Right lobe of liver (tissue), 4 donors: ENCODE data around the gene NEK2.

ENCODE experiments used
- CTCF ChIP-seq, 4 donors: fragments of 200-600 bp in 3 of 4; fragments of 450-650 bp in 1 of 4; IDR thresholded peaks; one replicate each; pipeline versions ENCODE4 v1.5.1 to v1.8.0; 2016 to 2022; ENCODE audit warnings: antibody characterized with exemption in 4 of 4, mild to moderate bottlenecking in 2 of 4
- POLR2A ChIP-seq: fragments of 450-650 bp; IDR thresholded peaks from one replicate; pipeline ENCODE4 v1.6.1; 2017; ENCODE audit warnings: antibody characterized with exemption, mild to moderate bottlenecking
- donor health status: DM: no; HTN: no; CAD: no.
- donor health status: DM: no; HTN: no; CAD: no.
- donor health status: DM: no; HTN: yes; CAD: no.

GRCh38 chr1:211619033-211619996 lies 56.1 kb downstream of the NEK2 start:
- no peak for TF ChIP-seq CTCF (IDR thresholded peaks at IDR 0.05)
- no peak for TF ChIP-seq POLR2A
